Superior temporal gyrus (tissue), 1 donor: ENCODE results near the gene DCLRE1C.
"Not testable (repeated sequence)": the region's sequence is repeated elsewhere in the genome, so short reads cannot be mapped to it uniquely, and the experiment has no call there.

ENCODE experiments used
- DNase-seq: peaks from one replicate; pipeline ENCODE4 v3.0.0-alpha.2; 2016; ENCODE audit errors: extremely low spot score

DCLRE1C gene

GRCh38 chr10:14884082-14884481 is 69.8 kb downstream of the DCLRE1C start:
- DNase-seq = no peak

GRCh38 chr10:14880229-14880628 is 73.7 kb downstream of the DCLRE1C start:
- no peak for DNase-seq

GRCh38 chr10:14879928-14880193 is 74.0 kb downstream of the DCLRE1C start:
- DNase-seq = no peak

GRCh38 chr10:14879124-14879927 is 74.6 kb downstream of the DCLRE1C start:
- DNase-seq = no peak

- DNase-seq = peak; percentile 88
Observed at GRCh38 chr10:14878266-14879123, 75.4 kb downstream of the DCLRE1C start, which contains the start of gene SUV39H2. Gene SUV39H2 (plus strand): TSS chr10:14878866. CDS start chr10:14878889, 23 bp downstream.

- no peak for DNase-seq
Observed at GRCh38 chr10:14876764-14877163, 77.1 kb downstream of the DCLRE1C start.

GRCh38 chr10:14875941-14876340 is 78.0 kb downstream of the DCLRE1C start:
- no peak for DNase-seq

GRCh38 chr10:14873090-14873760 is 80.7 kb downstream of the DCLRE1C start:
- DNase-seq = no peak

- DNase-seq = not testable (repeated sequence)
Observed at GRCh38 chr10:14864871-14865270, 89.0 kb downstream of the DCLRE1C start.

- DNase-seq = not testable (repeated sequence)
Observed at GRCh38 chr10:14864466-14864865, 89.4 kb downstream of the DCLRE1C start.

- DNase-seq = no peak
Observed at GRCh38 chr10:14860791-14861190, 93.1 kb downstream of the DCLRE1C start.

- DNase-seq = no peak
Observed at GRCh38 chr10:14859775-14860174, 94.1 kb downstream of the DCLRE1C start.

GRCh38 chr10:14859043-14859442 is 94.9 kb downstream of the DCLRE1C start:
- DNase-seq = no peak

GRCh38 chr10:14858338-14858960 is 95.4 kb downstream of the DCLRE1C start:
- DNase-seq = no peak

- DNase-seq = no peak
Observed at GRCh38 chr10:14855453-14855852, 98.4 kb downstream of the DCLRE1C start.

- DNase-seq = no peak
Observed at GRCh38 chr10:14852236-14852635, 101.7 kb downstream of the DCLRE1C start.
